SK-N-SH treated with all-trans-retinoic acid at 6 μM for 48 hours (cell line): ENCODE results near the gene NAP1L4.

ENCODE experiments used
- ATAC-seq: fragments of 200-7000 bp; cut with Tn5 transposase; 3 replicates; pipeline ENCODE4 v1.9.1; 2020; ENCODE audit warnings: mild to moderate bottlenecking, moderate library complexity
- ARNTL ChIP-seq: fragments of 450-650 bp; formaldehyde crosslinking; IDR thresholded peaks from 2 replicates; pipeline ENCODE4 v1.5.0; 2020; ENCODE audit warnings: low read depth, mild to moderate bottlenecking, moderate library complexity, borderline replicate concordance
- BACH2 ChIP-seq: fragments of 250-450 bp; sonication (Bioruptor Pico); IDR thresholded peaks from 2 replicates; pipeline ENCODE4 v1.9.0; 2021; ENCODE audit warnings: mild to moderate bottlenecking, borderline replicate concordance
- CREB5 ChIP-seq: fragments of 250-450 bp; sonication (Bioruptor Pico); IDR thresholded peaks from 2 replicates; pipeline ENCODE4 v1.5.1; 2020; ENCODE audit warnings: low read depth, mild to moderate bottlenecking, moderate library complexity
- CSDC2 ChIP-seq: fragments of 250-450 bp; sonication (Bioruptor Pico); IDR thresholded peaks from 2 replicates; pipeline ENCODE4 v1.5.0; 2020; ENCODE audit warnings: mild to moderate bottlenecking, moderate library complexity
- CSRNP3 ChIP-seq: fragments of 250-450 bp; sonication (Bioruptor Pico); IDR thresholded peaks from 2 replicates; pipeline ENCODE4 v1.5.1; 2021; ENCODE audit warnings: mild to moderate bottlenecking, moderate library complexity
- ESRRG ChIP-seq: fragments of 250-450 bp; sonication (Bioruptor Pico); IDR thresholded peaks from 2 replicates; pipeline ENCODE4 v1.6.1; 2021; ENCODE audit warnings: mild to moderate bottlenecking
- GLIS3 ChIP-seq: fragments of 250-450 bp; sonication (Bioruptor Pico); IDR thresholded peaks from 2 replicates; pipeline ENCODE4 v1.5.0; 2020; ENCODE audit warnings: mild to moderate bottlenecking, moderate library complexity
- ISL1 ChIP-seq: fragments of 250-450 bp; sonication (Bioruptor Pico); IDR thresholded peaks from 2 replicates; pipeline ENCODE4 v2.1.2; 2022; ENCODE audit warnings: mild to moderate bottlenecking, moderate library complexity
- OSR1 ChIP-seq: fragments of 250-450 bp; sonication (Bioruptor Pico); IDR thresholded peaks from 2 replicates; pipeline ENCODE4 v1.8.0; 2022; ENCODE audit warnings: moderate library complexity, mild to moderate bottlenecking, inconsistent platforms
- PATZ1 ChIP-seq: fragments of 250-450 bp; sonication (Bioruptor Pico); IDR thresholded peaks from 2 replicates; pipeline ENCODE4 v1.8.0; 2020; ENCODE audit warnings: mild to moderate bottlenecking, moderate library complexity, borderline replicate concordance
- POU6F1 ChIP-seq: fragments of 250-450 bp; sonication (Bioruptor Pico); IDR thresholded peaks from 2 replicates; pipeline ENCODE4 v1.8.0; 2021; ENCODE audit warnings: low read depth, mild to moderate bottlenecking, moderate library complexity, borderline replicate concordance
- PPARA ChIP-seq: fragments of 250-450 bp; sonication (Bioruptor Pico); IDR thresholded peaks from 2 replicates; pipeline ENCODE4 v1.5.0; 2020; ENCODE audit warnings: mild to moderate bottlenecking, borderline replicate concordance
- SNAI2 ChIP-seq: fragments of 250-450 bp; sonication (Bioruptor Pico); IDR thresholded peaks from 2 replicates; pipeline ENCODE4 v1.5.0; 2020; ENCODE audit warnings: mild to moderate bottlenecking, moderate library complexity
- TCF4 ChIP-seq: fragments of 250-450 bp; sonication (Bioruptor Pico); IDR thresholded peaks from 2 replicates; pipeline ENCODE4 v1.8.0; 2021; ENCODE audit warnings: mild to moderate bottlenecking, moderate library complexity, borderline replicate concordance
- TOX ChIP-seq: fragments of 250-450 bp; sonication (Bioruptor Pico); IDR thresholded peaks from 2 replicates; pipeline ENCODE4 v1.8.0; 2021; ENCODE audit warnings: mild to moderate bottlenecking, moderate library complexity, borderline replicate concordance
- TSHZ2 ChIP-seq: fragments of 250-450 bp; sonication (Bioruptor Pico); IDR thresholded peaks from 2 replicates; pipeline ENCODE4 v1.5.0; 2020; ENCODE audit warnings: mild to moderate bottlenecking, moderate library complexity
- ZFP3 ChIP-seq: fragments of 250-450 bp; sonication (Bioruptor Pico); IDR thresholded peaks from 2 replicates; pipeline ENCODE4 v1.5.0; 2020; ENCODE audit warnings: mild to moderate bottlenecking, moderate library complexity
- ZNF565 ChIP-seq: fragments of 450-650 bp; formaldehyde crosslinking; conservative IDR thresholded peaks from 2 replicates; pipeline ENCODE4 v1.5.0; 2020; ENCODE audit warnings: low read depth, mild to moderate bottlenecking, moderate library complexity
- ZNF70 ChIP-seq: fragments of 450-650 bp; formaldehyde crosslinking; IDR thresholded peaks from 2 replicates; pipeline ENCODE4 v1.5.0; 2020; ENCODE audit warnings: mild to moderate bottlenecking, moderate library complexity
- ZNF8 ChIP-seq: fragments of 450-650 bp; formaldehyde crosslinking; IDR thresholded peaks from 2 replicates; pipeline ENCODE4 v1.5.0; 2020; ENCODE audit warnings: mild to moderate bottlenecking, moderate library complexity

Gene NAP1L4

GRCh38 chr11:2951231-2952110 is 40.7 kb downstream of the NAP1L4 start:
- TF ChIP-seq ZNF8 (CRISPR knock-in tag) (no peak), ZFP3 (CRISPR knock-in tag) (0 out of 2 replicates have a peak, but pooled peaks have one; percentile 21)
- peak; percentile 79 for ATAC-seq

GRCh38 chr11:2950825-2951224 is 41.3 kb downstream of the NAP1L4 start:
- ATAC-seq = no peak
- TF ChIP-seq OSR1 (CRISPR knock-in tag) (no peak), ISL1 (CRISPR knock-in tag) (no peak), ESRRG (CRISPR knock-in tag) (no peak), ARNTL (CRISPR knock-in tag) (no peak), ZNF70 (CRISPR knock-in tag) (no peak), POU6F1 (no peak), TOX (CRISPR knock-in tag) (no peak), ZNF565 (no peak)

GRCh38 chr11:2949920-2950319 is 42.2 kb downstream of the NAP1L4 start:
- ATAC-seq = no peak
- TF ChIP-seq TCF4 (CRISPR knock-in tag) (no peak), ZNF565 (no peak), PPARA (CRISPR knock-in tag) (no peak), ARNTL (CRISPR knock-in tag) (no peak), SNAI2 (CRISPR knock-in tag) (no peak)
- TF ChIP-seq, all 23 proteins: peak for 0

GRCh38 chr11:2947744-2948143 is 44.4 kb downstream of the NAP1L4 start:
- no peak for ATAC-seq
- TF ChIP-seq ZFP3 (CRISPR knock-in tag) (no peak), TSHZ2 (CRISPR knock-in tag) (no peak), GLIS3 (CRISPR knock-in tag) (no peak), SNAI2 (CRISPR knock-in tag) (no peak), CSDC2 (CRISPR knock-in tag) (no peak), ZNF565 (no peak), PATZ1 (CRISPR knock-in tag) (no peak), CREB5 (CRISPR knock-in tag) (no peak), CSRNP3 (no peak), BACH2 (CRISPR knock-in tag) (no peak), ISL1 (CRISPR knock-in tag) (no peak)
